ENCODE data around the gene ZFP57. TPM values are rescaled to one million over a fixed set of nuclear protein-coding genes. Genes with fewer than 3 reads are reported as not detected.

Gene ZFP57
- total RNA-seq (ENCODE audit: insufficient read depth, low replicate concordance) = not detected

DNA sequence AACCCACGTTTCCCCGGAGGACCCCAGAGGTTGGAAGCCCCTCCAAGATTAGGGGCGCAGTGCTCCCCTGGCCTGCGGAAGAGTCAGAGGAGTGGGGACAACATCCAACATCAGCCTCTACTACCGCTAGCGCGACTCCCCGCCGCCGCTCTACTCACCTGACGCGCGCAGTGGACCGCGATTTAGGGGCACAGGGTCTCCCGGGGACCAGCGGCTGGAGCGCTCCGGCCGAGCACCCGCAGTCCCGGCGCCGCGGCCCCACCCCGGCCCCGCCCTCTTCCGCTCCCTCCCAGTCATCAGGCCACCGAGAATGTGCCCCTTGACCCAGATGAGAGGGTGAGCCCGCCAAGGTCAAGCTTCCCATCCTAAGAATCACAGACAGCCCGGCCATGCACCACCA is at the start of gene ZFP57:
TSS of gene ZFP57 (minus strand) at position 249 of the 400 bp plus-strand sequence. CDS start 4,149 bp downstream, outside the sequence.
- DNase-seq (ENCODE audit: low spot score) = no peak

DNA sequence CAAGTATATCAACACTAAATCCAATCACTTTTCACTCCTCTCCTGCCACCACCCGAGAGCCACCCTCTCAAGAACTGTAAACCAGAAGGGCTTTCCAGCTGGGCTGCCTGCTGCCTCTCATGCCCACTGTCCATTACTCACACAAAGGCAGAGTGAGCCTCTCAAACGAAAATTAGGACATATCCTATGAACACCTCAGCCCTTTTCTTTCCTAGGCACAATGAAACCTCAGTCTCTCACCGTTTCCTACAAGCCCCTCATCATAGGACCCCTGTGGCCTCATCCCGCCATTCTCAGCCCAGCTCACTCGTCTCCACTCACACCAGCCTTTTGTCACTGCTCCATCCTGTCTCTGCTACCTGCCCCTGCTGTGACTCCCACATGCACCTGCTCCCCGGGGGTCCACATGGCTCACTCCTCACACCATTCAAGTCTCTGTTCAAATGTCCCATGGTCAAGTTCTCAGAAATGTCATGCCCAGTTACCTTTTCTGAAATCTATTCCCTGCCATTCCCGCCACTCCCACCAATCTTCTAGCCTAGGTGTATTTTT is 49.7 kb upstream of the ZFP57 start:
- DNase-seq (ENCODE audit: low spot score) = no peak

DNA sequence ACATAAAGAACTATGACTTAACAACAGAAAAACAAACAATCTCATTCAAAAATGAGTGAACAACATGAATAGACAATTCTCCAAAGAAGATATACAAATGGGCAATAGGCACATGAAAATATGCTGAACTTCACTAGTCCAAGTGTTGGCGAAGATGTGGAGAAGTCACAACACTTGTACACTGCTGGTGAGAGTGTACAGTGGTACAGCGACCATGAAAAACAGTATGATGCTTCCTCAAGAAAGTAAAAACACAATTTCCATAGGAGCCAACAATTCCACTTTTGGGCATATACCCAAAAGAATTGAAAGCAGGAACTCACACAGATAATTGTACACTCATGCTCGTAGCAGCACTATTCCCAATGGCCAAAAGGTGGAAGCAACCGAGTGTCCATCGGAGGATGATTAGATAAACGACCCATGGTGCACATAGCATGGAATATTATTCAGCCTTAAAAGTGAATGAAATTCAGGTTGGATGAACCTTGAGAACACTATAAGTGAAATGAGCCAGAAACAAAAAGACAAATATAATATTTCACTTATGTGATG is 48.9 kb upstream of the ZFP57 start:
- no peak for DNase-seq (ENCODE audit: low spot score)

DNA sequence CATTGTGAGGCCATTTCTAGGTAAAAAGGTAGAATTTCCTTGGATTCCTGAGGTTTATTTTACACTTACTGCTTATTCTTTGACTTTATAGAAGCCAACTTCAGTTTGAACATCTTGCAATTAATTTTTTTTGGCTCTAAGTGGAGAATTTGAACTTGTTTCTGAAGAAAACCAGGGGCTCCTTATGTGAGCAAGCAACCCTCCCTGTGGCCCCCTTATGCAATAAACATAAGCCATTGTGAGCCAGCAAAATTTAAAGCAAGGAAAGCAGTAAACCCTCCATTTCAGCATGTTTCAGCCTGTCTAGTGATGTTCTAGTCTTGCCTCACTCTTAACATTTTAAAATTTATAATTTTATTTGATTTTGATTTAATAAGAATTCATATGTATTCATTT is 47.9 kb upstream of the ZFP57 start:
- DNase-seq (ENCODE audit: low spot score) = no peak

DNA sequence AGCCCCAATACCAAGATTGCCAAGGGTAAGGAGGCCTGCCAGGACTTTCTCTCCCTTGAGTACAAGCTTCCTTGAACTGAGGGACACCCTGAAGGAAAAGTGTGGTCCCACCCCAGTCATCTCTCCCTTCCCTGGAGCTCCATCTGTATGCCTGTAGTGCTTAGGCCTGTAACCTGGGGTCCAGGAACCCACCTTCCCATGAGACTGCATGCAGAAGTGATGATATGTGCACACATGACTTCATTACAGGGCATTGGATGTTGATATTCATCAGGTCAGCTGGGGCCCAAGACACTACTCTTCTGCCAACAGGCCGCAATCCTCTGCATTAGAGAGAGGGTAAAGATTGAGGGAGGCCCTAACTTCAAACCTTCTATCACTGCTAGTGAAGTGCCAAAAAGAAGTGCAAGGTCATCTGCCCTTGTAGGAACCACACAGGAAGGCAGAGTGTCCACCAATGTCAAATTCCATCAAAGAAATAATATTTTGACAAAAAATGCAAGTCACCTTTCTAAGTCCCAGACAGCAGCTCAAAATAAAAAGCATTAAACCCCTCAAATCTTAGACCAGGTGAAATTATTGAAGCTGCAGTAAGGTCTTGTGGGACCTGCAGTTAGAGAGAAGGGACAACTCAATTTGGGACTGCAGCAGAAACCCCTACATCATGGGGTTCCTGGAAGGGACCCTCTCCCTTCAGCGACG is 47.4 kb upstream of the ZFP57 start:
- DNase-seq (ENCODE audit: low spot score) = no peak

DNA sequence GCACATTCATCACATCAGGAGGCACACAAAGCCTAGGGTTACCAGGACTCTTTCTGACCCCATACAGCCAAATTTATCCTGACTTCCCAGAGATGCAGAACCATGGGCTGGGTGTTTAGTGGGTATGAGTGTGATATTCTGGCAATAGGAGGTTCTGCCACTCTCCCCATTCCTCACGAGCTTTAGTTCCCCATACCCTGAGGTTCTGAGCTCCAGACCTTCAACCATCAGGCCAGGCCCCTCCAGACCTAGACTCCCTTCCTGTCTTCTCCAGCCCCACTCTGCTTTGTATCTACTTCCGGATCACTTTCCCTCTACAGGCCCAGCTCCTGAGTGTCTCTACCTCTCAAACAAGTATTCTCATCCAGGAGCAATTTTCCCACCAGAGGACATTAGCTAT is 46.7 kb upstream of the ZFP57 start:
- no peak for DNase-seq (ENCODE audit: low spot score)

DNA sequence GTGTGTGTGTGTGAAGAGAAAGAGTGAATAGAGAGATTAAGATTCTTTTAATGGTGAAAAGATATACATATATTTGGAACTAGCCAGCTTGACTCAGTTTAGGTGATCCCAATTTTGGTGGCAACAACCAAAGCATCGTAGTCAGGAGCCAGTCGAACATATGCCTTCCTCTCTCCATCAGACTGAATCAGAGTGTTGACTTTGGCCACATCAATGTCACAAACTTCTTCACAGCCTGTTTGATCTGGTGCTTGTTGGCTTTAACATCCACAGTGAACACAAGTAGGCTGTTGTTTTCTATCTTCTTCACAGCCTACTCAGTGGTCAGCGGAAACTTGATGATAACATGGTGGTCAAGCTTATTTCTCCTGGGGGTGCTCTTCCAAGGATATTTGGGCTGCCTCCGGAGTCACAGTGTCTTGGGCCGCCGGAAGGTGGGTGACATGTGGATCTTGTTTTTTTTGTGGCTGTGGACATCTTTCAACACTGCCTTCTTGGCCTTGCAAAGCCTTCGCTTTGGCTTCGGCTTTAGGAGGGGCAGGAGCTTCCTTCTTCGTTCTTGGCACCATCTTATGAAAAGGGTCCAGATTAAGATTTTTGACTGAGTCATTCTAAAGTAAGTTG is 45.7 kb upstream of the ZFP57 start:
- DNase-seq (ENCODE audit: low spot score) = no peak

DNA sequence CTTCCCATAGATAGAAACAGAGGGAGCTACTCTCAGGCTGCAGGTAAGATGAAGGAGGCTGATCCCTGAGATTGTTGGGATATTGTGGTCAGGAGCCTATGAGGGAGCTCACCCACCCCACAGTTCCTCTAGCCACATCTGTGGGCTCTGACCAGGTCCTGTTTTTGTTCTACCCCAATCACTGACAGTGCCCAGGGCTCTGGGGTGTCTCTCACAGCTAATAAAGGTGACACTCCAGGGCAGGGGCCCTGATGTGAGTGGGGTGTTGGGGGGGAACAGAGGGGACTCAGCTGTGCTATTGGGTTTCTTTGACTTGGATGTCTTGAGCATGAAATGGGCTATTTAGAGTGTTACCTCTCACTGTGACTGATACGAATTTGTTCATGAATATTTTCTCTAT is 45.0 kb upstream of the ZFP57 start:
- DNase-seq (ENCODE audit: low spot score) = no peak

DNA sequence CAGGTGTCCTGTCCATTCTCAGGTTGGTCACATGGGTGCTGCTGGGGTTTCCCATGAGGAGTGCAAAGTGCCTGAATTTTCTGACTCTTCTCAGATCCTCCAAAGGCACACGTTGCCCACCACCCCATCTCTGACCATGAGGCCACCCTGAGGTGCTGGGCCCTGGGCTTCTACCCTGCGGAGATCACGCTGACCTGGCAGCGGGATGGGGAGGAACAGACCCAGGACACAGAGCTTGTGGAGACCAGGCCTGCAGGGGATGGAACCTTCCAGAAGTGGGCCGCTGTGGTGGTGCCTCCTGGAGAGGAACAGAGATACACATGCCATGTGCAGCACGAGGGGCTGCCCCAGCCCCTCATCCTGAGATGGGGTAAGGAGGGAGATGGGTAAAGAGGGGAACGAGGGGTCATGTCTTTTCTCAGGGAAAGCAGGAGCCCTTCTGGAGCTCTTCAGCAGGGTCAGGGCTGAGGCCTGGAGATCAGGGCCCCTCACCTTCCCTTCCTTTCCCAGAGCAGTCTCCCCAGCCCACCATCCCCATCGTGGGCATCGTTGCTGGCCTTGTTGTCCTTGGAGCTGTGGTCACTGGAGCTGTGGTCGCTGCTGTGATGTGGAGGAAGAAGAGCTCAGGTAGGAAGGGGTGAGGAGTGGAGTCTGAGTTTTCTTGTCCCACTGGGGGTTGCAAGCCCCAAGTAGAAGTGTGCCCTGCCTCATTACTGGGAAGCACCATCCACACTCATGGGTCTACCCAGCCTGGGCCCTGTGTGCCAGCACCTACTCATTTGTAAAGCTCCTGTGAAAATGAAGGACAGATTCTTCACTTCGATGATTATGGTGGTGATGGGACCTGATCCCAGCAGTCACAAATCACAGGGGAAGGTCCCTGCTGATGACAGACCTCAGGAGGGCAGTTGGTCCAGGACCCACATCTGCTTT is 44.3 kb upstream of the ZFP57 start:
- no peak for DNase-seq (ENCODE audit: low spot score)

DNA sequence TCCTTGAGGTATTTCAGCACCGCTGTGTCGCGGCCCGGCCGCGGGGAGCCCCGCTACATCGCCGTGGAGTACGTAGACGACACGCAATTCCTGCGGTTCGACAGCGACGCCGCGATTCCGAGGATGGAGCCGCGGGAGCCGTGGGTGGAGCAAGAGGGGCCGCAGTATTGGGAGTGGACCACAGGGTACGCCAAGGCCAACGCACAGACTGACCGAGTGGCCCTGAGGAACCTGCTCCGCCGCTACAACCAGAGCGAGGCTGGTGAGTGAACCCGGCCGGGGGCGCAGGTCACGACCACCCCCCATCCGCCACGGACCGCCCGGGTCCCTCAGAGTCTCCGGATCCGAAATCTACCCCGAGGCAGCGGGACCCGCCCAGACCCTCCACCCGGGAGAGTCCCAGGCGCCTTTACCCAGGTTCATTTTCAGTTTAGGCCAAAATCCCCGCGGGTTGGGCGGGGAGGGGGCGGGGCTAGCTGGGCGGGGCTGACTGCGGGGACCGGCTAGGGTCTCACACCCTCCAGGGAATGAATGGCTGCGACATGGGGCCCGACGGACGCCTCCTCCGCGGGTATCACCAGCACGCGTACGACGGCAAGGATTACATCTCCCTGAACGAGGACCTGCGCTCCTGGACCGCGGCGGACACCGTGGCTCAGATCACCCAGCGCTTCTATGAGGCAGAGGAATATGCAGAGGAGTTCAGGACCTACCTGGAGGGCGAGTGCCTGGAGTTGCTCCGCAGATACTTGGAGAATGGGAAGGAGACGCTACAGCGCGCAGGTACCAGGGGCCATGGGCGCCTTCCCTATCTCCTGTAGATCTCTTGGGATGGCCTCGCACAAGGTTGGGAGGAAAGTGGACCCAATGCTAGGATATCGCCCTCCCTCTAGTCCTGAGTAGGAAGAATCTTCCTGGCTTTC is 43.0 kb upstream of the ZFP57 start:
- DNase-seq (ENCODE audit: low spot score) = no peak

DNA sequence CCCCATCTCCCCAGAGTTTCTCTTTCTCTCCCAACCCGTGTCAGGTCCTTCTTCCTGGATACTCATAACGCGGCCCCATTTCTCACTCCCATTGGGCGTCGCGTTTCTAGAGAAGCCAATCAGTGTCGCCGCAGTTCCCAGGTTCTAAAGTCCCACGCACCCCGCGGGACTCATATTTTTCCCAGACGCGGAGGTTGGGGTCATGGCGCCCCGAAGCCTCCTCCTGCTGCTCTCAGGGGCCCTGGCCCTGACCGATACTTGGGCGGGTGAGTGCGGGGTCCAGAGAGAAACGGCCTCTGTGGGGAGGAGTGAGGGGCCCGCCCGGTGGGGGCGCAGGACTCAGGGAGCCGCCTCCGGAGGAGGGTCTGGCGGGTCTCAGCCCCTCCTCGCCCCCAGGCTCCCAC is 42.3 kb upstream of the ZFP57 start, which contains the start of gene HLA-F:
TSS of gene HLA-F (plus strand) at position 173 of the 404 bp plus-strand sequence. CDS start at position 203, 30 bp downstream.
- DNase-seq (ENCODE audit: low spot score) = peak; percentile 75

DNA sequence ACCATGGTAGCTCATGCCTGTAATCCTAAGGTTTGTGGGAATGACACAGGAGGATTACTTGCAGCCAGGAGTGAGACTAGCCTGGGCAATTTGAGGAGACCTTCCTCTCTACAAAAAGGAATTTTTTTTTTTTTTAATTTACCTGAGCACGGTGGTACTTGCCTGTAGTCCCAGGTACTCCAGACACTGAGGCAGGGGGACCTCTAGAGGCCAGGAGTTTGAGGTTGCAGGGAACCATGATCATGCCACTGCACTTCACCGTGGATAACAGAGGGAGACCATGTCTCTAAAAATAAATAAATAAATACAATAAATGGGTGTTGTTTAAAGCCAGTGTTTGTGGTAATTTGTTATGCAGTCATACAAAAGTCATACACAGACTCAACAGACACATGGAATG is 39.9 kb upstream of the ZFP57 start:
- no peak for DNase-seq (ENCODE audit: low spot score)

DNA sequence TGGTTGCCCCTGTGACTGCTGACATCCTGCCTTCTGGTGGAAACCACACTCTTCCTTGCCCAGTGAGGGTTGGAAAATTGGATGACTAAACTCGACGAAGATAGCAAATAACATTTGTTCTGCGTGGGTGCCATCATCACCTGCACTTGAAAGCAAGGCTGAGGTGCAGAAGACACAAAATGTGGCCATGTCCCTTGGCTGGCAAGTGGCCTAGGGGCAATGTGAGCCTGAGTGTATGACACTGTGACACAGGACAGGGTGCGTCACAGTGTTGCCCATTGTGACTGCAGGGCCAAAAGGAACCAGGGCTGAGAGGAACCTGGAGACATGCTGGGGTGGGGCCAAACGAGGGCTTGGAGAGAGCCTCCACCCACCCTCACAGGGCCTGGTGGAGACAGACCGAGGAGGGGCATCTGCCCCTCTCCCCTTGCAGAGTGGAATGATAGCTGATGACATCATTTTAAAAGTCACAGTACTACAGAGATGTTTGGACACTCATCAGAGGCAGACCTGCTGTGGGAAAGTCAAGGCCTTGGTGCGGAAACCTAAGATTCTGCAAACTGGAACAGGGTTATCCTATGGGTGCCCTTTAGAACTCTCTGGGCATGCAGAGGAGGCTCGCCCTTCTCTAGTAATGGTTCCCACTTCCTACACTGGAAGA is 29.5 kb upstream of the ZFP57 start:
- DNase-seq (ENCODE audit: low spot score) = no peak

DNA sequence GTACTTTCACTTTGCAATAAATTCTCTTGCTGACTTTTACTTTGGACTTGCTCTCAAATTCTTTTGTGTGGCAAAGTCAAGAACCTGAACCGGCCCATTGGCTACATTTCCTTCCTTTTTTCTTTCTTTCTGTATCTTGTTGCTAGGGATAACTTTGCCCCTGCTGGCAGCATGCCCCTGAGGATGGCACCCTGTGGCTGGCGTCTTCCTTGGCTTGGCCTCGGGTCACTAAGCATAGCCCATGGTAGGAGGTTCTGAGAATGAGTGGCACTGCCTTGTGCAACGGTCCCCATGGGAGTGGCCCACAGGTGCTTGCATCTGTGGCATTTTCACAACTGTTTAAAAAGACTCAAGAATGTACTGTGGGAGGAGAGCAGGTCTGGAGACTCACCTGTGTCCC is 28.2 kb upstream of the ZFP57 start:
- no peak for DNase-seq (ENCODE audit: low spot score)

DNA sequence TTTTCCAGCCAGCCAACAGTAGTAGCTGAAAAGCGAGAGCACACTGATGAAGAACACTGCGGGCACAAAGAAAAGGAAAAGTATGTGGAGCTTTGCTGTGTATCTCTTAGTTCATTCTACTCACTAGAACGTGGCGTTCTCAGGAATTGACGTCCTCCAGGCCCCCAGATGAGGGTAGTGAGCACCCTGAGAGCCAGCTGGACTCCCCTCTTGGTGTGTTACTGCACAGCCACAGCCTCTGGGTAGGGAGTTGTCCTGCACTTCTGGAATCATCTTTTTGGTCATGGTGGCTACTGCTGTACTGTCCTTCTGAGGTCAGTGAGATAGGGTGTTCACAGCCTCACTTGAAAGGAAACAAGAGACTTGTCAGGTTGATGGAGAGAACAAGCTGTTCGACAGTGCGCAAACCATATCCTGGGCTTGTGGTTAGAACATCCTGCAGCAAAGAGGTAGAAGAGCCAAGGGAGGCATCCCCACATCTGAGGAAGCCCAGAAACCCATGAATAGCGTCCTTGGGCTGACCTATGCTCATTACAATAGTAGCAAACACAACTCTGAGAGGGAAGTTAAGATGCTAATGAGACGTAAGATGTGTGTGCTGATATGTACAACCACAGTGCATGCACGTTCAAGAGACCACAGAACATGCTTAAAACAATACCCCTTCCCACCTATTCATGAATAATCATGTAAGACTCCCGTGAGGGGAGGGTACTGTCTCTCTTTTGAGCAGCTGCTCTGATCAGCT is 27.7 kb upstream of the ZFP57 start:
- DNase-seq (ENCODE audit: low spot score) = no peak

DNA sequence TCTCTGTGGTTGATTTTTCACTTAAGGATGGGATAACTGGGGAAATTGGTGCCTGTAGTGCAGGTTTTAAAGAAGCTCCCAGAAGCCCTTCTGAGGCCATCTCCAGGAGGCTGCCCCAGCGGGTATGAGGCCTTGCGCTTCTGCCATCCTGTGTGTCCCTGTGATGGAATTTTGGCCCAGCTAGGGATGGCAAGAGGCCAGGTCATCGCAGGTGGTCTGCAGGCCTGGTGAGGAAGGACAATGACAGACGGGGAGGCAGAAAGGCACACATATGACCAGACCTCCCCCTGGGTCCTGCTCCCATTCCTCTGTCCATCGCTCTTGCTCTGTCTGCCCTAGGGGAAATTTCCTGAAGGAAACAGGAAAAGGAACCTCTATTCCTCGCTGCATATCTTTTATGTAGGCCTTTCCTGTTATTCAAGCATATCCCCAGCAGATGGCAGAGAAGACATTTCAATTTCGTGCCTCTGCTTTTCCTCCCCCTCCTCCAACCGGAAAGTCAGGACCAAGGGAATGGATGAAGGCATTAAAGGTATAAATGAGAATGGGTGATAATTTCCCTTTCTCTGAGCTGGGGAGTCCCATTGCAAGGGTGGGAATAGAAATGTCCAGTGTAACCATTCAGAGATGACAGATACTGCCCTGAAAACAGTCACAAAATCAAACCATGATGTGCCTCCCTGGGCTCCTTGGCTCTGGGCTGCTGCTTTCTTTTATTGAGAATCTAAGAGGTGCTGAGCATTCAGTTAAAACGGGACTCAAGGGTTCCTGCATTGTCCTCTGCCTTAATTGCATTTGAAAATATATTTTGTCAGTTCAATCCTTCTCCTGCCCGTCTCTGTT is 24.7 kb upstream of the ZFP57 start:
- DNase-seq (ENCODE audit: low spot score) = peak; percentile 43

DNA sequence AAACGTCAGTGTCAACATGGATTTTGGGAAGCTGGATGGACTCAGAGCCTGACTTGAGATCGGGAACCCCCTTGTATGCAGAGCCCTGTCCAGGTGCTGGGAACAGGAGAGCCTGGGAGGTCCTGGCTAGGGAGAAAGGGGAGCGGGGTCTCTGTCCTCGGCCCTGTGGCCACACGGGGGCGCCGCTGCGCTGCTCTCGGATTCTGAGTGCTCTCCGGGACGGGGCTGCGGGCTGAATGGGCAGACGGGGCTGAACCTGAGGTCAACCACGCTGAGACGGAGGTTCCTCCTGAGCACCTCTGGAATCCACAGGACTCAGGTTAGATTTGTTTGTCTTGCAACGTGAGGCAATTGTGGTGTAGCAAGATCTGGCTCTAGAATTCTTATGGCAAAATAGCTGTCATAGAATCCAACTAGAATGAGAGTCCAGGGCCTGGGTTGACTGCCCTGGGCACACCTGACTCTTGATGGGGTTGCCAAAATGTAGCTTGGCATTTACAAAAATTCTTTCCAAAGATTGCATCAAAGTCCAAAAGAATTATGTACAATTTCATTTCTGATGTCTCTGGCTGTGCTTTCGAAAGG is 21.7 kb upstream of the ZFP57 start:
- no peak for DNase-seq (ENCODE audit: low spot score)

All from umbilical cord (tissue), 2 donors.